H9 (cell line): Measurements from ENCODE around the gene PPP1R1B. TPM values are rescaled to one million over a fixed set of nuclear protein-coding genes. Genes with fewer than 3 reads are reported as not detected.

Source experiments
- DNase-seq: peaks from one replicate; pipeline ENCODE4 v3.0.0-alpha.2; 2017
- H2AFZ ChIP-seq: one replicate; pipeline ENCODE4 v1.6.1; 2013; ENCODE audit warnings: mild to moderate bottlenecking, low read length, control low read depth, moderate library complexity
- H2AK5ac ChIP-seq: 2 replicates; pipeline ENCODE4 v1.6.1; 2013; ENCODE audit warnings: low read length, control low read depth, mixed read lengths; ENCODE audit not compliant: insufficient read length
- H2BK120ac ChIP-seq: one replicate; pipeline ENCODE4 v1.6.1; 2013; ENCODE audit warnings: low read depth, mild to moderate bottlenecking, low read length, control low read depth, inconsistent platforms; ENCODE audit not compliant: poor library complexity, severe bottlenecking
- H2BK12ac ChIP-seq: 2 replicates; pipeline ENCODE4 v1.6.1; 2013; ENCODE audit warnings: low read length, control low read depth, mixed read lengths, low read depth; ENCODE audit not compliant: insufficient read length
- H2BK15ac ChIP-seq: 2 replicates; pipeline ENCODE4 v1.6.1; 2013; ENCODE audit warnings: low read depth, low read length, control low read depth
- H2BK20ac ChIP-seq: one replicate; pipeline ENCODE4 v1.6.1; 2013; ENCODE audit warnings: low read depth, mild to moderate bottlenecking, low read length, control low read depth, inconsistent platforms; ENCODE audit not compliant: poor library complexity, severe bottlenecking
- H2BK5ac ChIP-seq: 2 replicates; pipeline ENCODE4 v1.6.1; 2013; ENCODE audit warnings: low read length, control low read depth, mixed read lengths; ENCODE audit not compliant: insufficient read length
- H3K14ac ChIP-seq: 2 replicates; pipeline ENCODE4 v1.6.1; 2013; ENCODE audit warnings: low read length, control low read depth; ENCODE audit not compliant: insufficient read depth
- H3K18ac ChIP-seq: 2 replicates; pipeline ENCODE4 v1.6.1; 2013; ENCODE audit warnings: low read depth, mild to moderate bottlenecking, mixed read lengths, low read length, control low read depth; ENCODE audit not compliant: insufficient read length
- H3K23ac ChIP-seq: 2 replicates; pipeline ENCODE4 v1.6.1; 2013; ENCODE audit warnings: low read length, control low read depth, mixed read lengths, low read depth; ENCODE audit not compliant: insufficient read length
- H3K23me2 ChIP-seq: 2 replicates; pipeline ENCODE4 v1.6.1; 2013; ENCODE audit warnings: low read depth, mild to moderate bottlenecking, mixed read lengths, low read length, control low read depth; ENCODE audit not compliant: insufficient read length, poor library complexity, severe bottlenecking
- H3K27ac ChIP-seq: 2 replicates; pipeline ENCODE4 v1.5.1; 2013; ENCODE audit warnings: low read length, control low read depth, mixed read lengths, low read depth; ENCODE audit not compliant: insufficient read length
- H3K27me3 ChIP-seq: 2 replicates; pipeline ENCODE4 v1.6.1; 2013; ENCODE audit warnings: low read length, control low read depth, inconsistent platforms; ENCODE audit not compliant: insufficient read depth
- H3K4ac ChIP-seq: 2 replicates; pipeline ENCODE4 v1.6.1; 2013; ENCODE audit warnings: low read depth, mild to moderate bottlenecking, control low read depth, inconsistent platforms, low read length, moderate library complexity
- H3K4me1 ChIP-seq: 2 replicates; pipeline ENCODE4 v1.6.1; 2013; ENCODE audit warnings: low read length, control low read depth, inconsistent platforms; ENCODE audit not compliant: insufficient read depth
- H3K4me2 ChIP-seq: 2 replicates; pipeline ENCODE4 v1.6.1; 2013; ENCODE audit warnings: low read length, control low read depth, mixed read lengths; ENCODE audit not compliant: insufficient read length, insufficient read depth
- H3K56ac ChIP-seq: 2 replicates; pipeline ENCODE4 v1.6.1; 2013; ENCODE audit warnings: low read depth, mild to moderate bottlenecking, mixed read lengths, low read length, control low read depth; ENCODE audit not compliant: insufficient read length
- H3K79me1 ChIP-seq: 2 replicates; pipeline ENCODE4 v1.6.1; 2013; ENCODE audit warnings: low read depth, mild to moderate bottlenecking, moderate library complexity, low read length, control low read depth, inconsistent platforms; ENCODE audit not compliant: insufficient read depth, poor library complexity, severe bottlenecking
- H3K79me2 ChIP-seq: 2 replicates; pipeline ENCODE4 v1.6.1; 2013; ENCODE audit warnings: low read length, control low read depth, inconsistent platforms; ENCODE audit not compliant: insufficient read depth
- H3K9ac ChIP-seq: 2 replicates; pipeline ENCODE4 v1.6.1; 2013; ENCODE audit warnings: low read length, control low read depth, mixed read lengths; ENCODE audit not compliant: insufficient read length; ENCODE audit errors: extremely low read depth
- H3K9me3 ChIP-seq: one replicate; pipeline ENCODE4 v1.6.1; 2013; ENCODE audit warnings: low read depth, low read length, inconsistent platforms; ENCODE audit not compliant: control insufficient read depth
- H3T11ph ChIP-seq: one replicate; pipeline ENCODE4 v1.6.1; 2013; ENCODE audit warnings: mild to moderate bottlenecking, low read length, control low read depth, inconsistent platforms
- H4K20me1 ChIP-seq: one replicate; pipeline ENCODE4 v1.6.1; 2013; ENCODE audit not compliant: control insufficient read depth, insufficient read length, insufficient read depth
- H4K5ac ChIP-seq: 2 replicates; pipeline ENCODE4 v1.6.1; 2013; ENCODE audit warnings: low read depth, mild to moderate bottlenecking, mixed read lengths, low read length, control low read depth; ENCODE audit not compliant: insufficient read length
- H4K8ac ChIP-seq: replicated peaks from 2 replicates; pipeline ENCODE4 v1.6.1; 2013; ENCODE audit warnings: low read length, control low read depth, mixed read lengths, low read depth; ENCODE audit not compliant: insufficient read length
- H4K91ac ChIP-seq: 2 replicates; pipeline ENCODE4 v1.6.1; 2013; ENCODE audit warnings: low read depth, mild to moderate bottlenecking, moderate library complexity, mixed read lengths, low read length, control low read depth; ENCODE audit not compliant: insufficient read length
- H3K27ac Mint-ChIP-seq, 3 experiments: 2 replicates in 2 of 3; 3 replicates in 1 of 3; pipeline ENCODE4 v1.8.0; 2020 to 2021; ENCODE audit warnings: mixed read lengths in 3 of 3, mild to moderate bottlenecking in 1 of 3, moderate library complexity in 1 of 3
- H3K27me3 Mint-ChIP-seq: 2 replicates; pipeline ENCODE4 v1.8.0; 2021; ENCODE audit warnings: low read depth, mild to moderate bottlenecking, moderate library complexity, mixed read lengths
- H3K36me3 Mint-ChIP-seq, 3 experiments: 2 replicates in 2 of 3; 3 replicates in 1 of 3; pipeline ENCODE4 v1.8.0; 2020 to 2021; ENCODE audit warnings: low read depth in 3 of 3, mixed read lengths in 3 of 3; ENCODE audit not compliant: insufficient read depth in 1 of 3
- H3K4me1 Mint-ChIP-seq, 2 experiments: 2 replicates each; pipeline ENCODE4 v1.8.0; 2020; ENCODE audit warnings: mixed read lengths in 2 of 2
- H3K4me3 Mint-ChIP-seq, 2 experiments: 2 replicates in 1 of 2; 3 replicates in 1 of 2; pipeline ENCODE4 v1.8.0; 2020 to 2021; ENCODE audit warnings: mild to moderate bottlenecking in 2 of 2, mixed read lengths in 2 of 2, moderate library complexity in 1 of 2
- H3K9me3 Mint-ChIP-seq, 2 experiments: 2 replicates in 1 of 2; 3 replicates in 1 of 2; pipeline ENCODE4 v1.8.0; 2020; ENCODE audit warnings: mild to moderate bottlenecking in 2 of 2, mixed read lengths in 2 of 2, moderate library complexity in 1 of 2
- WGBS: extraction: QIAGEN DNeasy Blood & Tissue Kit; methylation state at CpG from one replicate; pipeline ENCODE4 v1.1.7; 2013; ENCODE audit warnings: missing lambda C conversion rate, low lambda C conversion rate, mixed read lengths; ENCODE audit not compliant: insufficient read length; ENCODE audit errors: extremely low coverage; 5-methylcytosine and 5-hydroxymethylcytosine counted together
- total RNA-seq: library from RNA; stranded (reverse); gene quantifications from 2 replicates; pipeline ENCODE4 v1.2.1, GENCODE V29; 2021
- TF ChIP-seq, protein P1 (sequence below): fragments of 200-600 bp; sonication (generic); conservative IDR thresholded peaks from 3 replicates; pipeline ENCODE4 v1.8.0; 2021; ENCODE audit warnings: antibody characterized with exemption, mild to moderate bottlenecking

PPP1R1B gene
- total RNA-seq, 1 experiment from 2014 or later: 15.5 TPM

- no peak overlapping the region for H3K14ac ChIP-seq
- no peak overlapping the region for H3K9ac ChIP-seq
- no peaks in the 10 kb centered on the region for H3K9me3 ChIP-seq
- peaks cover 3 to 13% (median 8%) of the 10 kb centered on the region in 3 experiments; a peak in 6 of 7 replicates for H3K36me3 Mint-ChIP-seq
- H2AFZ ChIP-seq: no peak overlapping the region
- H3K23ac ChIP-seq: no peak overlapping the region
- H3K79me2 ChIP-seq: no peaks in the 10 kb centered on the region
- H2BK12ac ChIP-seq: no peak overlapping the region
- no peaks in the 10 kb centered on the region for H4K20me1 ChIP-seq
- no peaks in the 10 kb centered on the region for H3K79me1 ChIP-seq
- no peaks in the 10 kb centered on the region for H3K9me3 Mint-ChIP-seq
- H3K4me1 Mint-ChIP-seq: peaks cover 28 to 31% of the 10 kb centered on the region in 2 experiments
- no peak overlapping the region for H2BK20ac ChIP-seq
- no peak overlapping the region for H4K5ac ChIP-seq
- no CpG with 5 or more reads among the region's 8 CpGs for WGBS
- H3T11ph ChIP-seq: no peak overlapping the region
- no peak overlapping the region for H3K4ac ChIP-seq
- no peak overlapping the region for H2BK15ac ChIP-seq
- no peaks in the 10 kb centered on the region for H3K23me2 ChIP-seq
- no peak overlapping the region for H3K18ac ChIP-seq
- no peaks in the 10 kb centered on the region for H3K27me3 ChIP-seq
- H3K27ac Mint-ChIP-seq: peak overlapping the region in 1 of 3 experiments; percentile 48; a peak in 1 of 7 replicates
- no peak overlapping the region for H3K4me2 ChIP-seq
- no peak overlapping the region for H2BK120ac ChIP-seq
- no peak overlapping the region for H2AK5ac ChIP-seq
- H3K27me3 Mint-ChIP-seq: peaks cover 6% of the 10 kb centered on the region
- TF ChIP-seq, protein P1, sequence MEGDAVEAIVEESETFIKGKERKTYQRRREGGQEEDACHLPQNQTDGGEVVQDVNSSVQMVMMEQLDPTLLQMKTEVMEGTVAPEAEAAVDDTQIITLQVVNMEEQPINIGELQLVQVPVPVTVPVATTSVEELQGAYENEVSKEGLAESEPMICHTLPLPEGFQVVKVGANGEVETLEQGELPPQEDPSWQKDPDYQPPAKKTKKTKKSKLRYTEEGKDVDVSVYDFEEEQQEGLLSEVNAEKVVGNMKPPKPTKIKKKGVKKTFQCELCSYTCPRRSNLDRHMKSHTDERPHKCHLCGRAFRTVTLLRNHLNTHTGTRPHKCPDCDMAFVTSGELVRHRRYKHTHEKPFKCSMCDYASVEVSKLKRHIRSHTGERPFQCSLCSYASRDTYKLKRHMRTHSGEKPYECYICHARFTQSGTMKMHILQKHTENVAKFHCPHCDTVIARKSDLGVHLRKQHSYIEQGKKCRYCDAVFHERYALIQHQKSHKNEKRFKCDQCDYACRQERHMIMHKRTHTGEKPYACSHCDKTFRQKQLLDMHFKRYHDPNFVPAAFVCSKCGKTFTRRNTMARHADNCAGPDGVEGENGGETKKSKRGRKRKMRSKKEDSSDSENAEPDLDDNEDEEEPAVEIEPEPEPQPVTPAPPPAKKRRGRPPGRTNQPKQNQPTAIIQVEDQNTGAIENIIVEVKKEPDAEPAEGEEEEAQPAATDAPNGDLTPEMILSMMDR: no peak
- H4K8ac ChIP-seq: no peak overlapping the region
- no peak overlapping the region for H3K27ac ChIP-seq
- H3K4me3 Mint-ChIP-seq: no peak overlapping the region
- H3K4me1 ChIP-seq: no peaks in the 10 kb centered on the region
- H2BK5ac ChIP-seq: no peak overlapping the region
- no peak overlapping the region for H3K56ac ChIP-seq
- DNase-seq: no peak
- no peak overlapping the region for H4K91ac ChIP-seq
Measured at GRCh38 chr17:39677072-39677471, 50.3 kb downstream of the PPP1R1B start.
